ENCODE data around the gene CMIP.

GRCh38 chr16:81723098-81723723, 278.6 kb downstream of the CMIP start:
- TF ChIP-seq CTCF (IDR thresholded peaks at IDR 0.05) = peak; percentile 55 to 65
- no peak for TF ChIP-seq POLR2AphosphoS5 (IDR thresholded peaks at IDR 0.05)
